Progenitor cell of endocrine pancreas (in vitro differentiated cells): Measurements from ENCODE around the gene WTAP. TPM values are rescaled to one million over a fixed set of nuclear protein-coding genes. Genes with fewer than 3 reads are reported as not detected.

ENCODE experiments used
- DNase-seq: peaks from one replicate; pipeline ENCODE4 v3.0.0; 2021; ENCODE audit warnings: low spot score; ENCODE audit not compliant: unreplicated experiment
- H3K27ac Mint-ChIP-seq: 2 replicates; pipeline ENCODE4 v1.8.0; 2021; ENCODE audit warnings: mild to moderate bottlenecking, moderate library complexity, mixed read lengths
- H3K27me3 Mint-ChIP-seq: 2 replicates; pipeline ENCODE4 v1.8.0; 2021; ENCODE audit warnings: mixed read lengths
- H3K36me3 Mint-ChIP-seq: 2 replicates; pipeline ENCODE4 v1.8.0; 2022; ENCODE audit warnings: mixed read lengths; ENCODE audit not compliant: insufficient read depth
- H3K4me1 Mint-ChIP-seq: 2 replicates; pipeline ENCODE4 v1.8.0; 2021; ENCODE audit warnings: low read depth, mixed read lengths
- H3K4me3 Mint-ChIP-seq: 2 replicates; pipeline ENCODE4 v1.8.0; 2021; ENCODE audit warnings: low read depth, mild to moderate bottlenecking, moderate library complexity, mixed read lengths
- H3K9me3 Mint-ChIP-seq: 2 replicates; pipeline ENCODE4 v1.8.0; 2021; ENCODE audit warnings: low read depth, mixed read lengths
- total RNA-seq: library from RNA; stranded (reverse); gene quantifications from 2 replicates; pipeline ENCODE4 v1.2.1, GENCODE V29; 2021
- TF ChIP-seq, protein P1 (sequence below): fragments of 200-600 bp; sonication (generic); IDR thresholded peaks from one replicate; pipeline ENCODE4 v1.5.0; 2021; ENCODE audit warnings: antibody characterized with exemption, mild to moderate bottlenecking; ENCODE audit not compliant: unreplicated experiment

WTAP gene
- total RNA-seq, 1 donor from 2014 or later = 126 TPM

DNA sequence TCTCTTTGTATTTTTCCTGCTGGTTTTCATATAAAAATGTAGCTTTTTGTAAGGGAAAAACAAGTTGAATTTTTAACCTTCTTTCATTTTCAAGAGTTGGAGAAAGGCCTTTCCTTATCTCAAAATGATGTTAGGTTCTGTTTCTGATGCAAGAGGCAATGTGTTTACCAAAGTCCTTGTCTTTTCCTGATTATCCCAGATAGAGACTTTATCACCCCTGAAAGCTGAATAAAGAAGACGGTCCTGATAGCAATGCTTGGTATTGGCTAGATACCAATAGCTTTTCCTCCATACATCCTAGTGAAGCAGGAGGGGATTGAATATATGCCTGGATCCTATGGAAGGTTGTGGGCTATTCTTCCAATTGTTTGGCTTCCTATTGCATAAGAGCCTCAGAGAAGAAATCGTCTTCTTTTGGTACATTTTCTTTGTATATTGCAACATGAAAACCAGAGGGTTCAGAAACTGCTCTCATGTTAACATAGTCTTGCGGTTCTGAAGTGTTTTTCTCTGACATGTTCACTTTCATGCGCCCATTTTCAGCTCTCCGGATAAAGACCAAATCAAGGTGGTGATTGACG, 78.2 kb downstream of the WTAP start:
- TF ChIP-seq, protein P1, sequence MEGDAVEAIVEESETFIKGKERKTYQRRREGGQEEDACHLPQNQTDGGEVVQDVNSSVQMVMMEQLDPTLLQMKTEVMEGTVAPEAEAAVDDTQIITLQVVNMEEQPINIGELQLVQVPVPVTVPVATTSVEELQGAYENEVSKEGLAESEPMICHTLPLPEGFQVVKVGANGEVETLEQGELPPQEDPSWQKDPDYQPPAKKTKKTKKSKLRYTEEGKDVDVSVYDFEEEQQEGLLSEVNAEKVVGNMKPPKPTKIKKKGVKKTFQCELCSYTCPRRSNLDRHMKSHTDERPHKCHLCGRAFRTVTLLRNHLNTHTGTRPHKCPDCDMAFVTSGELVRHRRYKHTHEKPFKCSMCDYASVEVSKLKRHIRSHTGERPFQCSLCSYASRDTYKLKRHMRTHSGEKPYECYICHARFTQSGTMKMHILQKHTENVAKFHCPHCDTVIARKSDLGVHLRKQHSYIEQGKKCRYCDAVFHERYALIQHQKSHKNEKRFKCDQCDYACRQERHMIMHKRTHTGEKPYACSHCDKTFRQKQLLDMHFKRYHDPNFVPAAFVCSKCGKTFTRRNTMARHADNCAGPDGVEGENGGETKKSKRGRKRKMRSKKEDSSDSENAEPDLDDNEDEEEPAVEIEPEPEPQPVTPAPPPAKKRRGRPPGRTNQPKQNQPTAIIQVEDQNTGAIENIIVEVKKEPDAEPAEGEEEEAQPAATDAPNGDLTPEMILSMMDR = no peak
- DNase-seq = no peak
- Mint-ChIP-seq H3K4me3 (no peak overlapping the region), H3K27me3 (peaks cover 9% of the 10 kb centered on the region), H3K27ac (no peak overlapping the region), H3K9me3 (no peaks in the 10 kb centered on the region), H3K4me1 (peaks cover 11% of the 10 kb centered on the region), H3K36me3 (no peaks in the 10 kb centered on the region)

Other genes with a start within 250 kb of the WTAP start
- gene SOD2, start 34.3 kb upstream of the WTAP start, total RNA-seq = 64.8 and 68.9 TPM in 2 replicates
- gene ACAT2, start 34.5 kb downstream of the WTAP start, total RNA-seq = 85.1 and 103 TPM in 2 replicates
- 218 and 229 TPM in 2 replicates for gene TCP1, start 62.1 kb downstream of the WTAP start, total RNA-seq
- gene MRPL18, start 63.0 kb downstream of the WTAP start, total RNA-seq = 45.0 and 45.2 TPM in 2 replicates
- not detected in 2 replicates for gene PNLDC1, start 72.8 kb downstream of the WTAP start, total RNA-seq
- not detected in 2 replicates for gene MAS1, start 163.5 kb downstream of the WTAP start, total RNA-seq
- gene IGF2R, start 241.6 kb downstream of the WTAP start, total RNA-seq = 144 and 147 TPM in 2 replicates